Measurements from ENCODE around the gene DCAF15. TPM values are rescaled to one million over a fixed set of nuclear protein-coding genes. Genes with fewer than 3 reads are reported as not detected.

Gene DCAF15
- total RNA-seq, 1 experiment from 2014 or later: 9.3 TPM

DNA sequence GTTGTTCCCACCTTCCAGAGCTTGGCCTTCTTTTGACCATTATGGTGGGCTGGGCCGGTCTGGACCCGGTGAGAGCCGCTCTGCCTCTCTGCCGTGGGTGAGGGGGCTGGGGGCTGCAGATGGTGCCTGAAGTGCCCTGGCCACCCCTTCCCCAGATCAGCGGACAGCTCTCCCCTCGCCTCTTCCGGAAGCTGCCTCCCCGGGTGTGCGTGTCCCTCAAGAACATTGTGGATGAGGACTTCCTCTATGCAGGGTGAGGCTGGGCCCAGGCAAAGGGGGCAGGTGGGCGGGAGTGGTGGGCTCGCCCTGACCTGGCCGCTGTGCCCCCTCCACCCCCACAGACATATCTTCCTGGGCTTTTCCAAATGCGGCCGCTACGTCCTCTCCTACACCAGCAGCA is 1.9 kb downstream of the DCAF15 start:
- no peak for DNase-seq (ENCODE audit: low read depth, low spot score)
- in situ Hi-C loops (cut with HindIII; ENCODE audit: low pct_unique_long_range_greater_than_20kb, low sequenced_read_pairs): no loop called here

DNA sequence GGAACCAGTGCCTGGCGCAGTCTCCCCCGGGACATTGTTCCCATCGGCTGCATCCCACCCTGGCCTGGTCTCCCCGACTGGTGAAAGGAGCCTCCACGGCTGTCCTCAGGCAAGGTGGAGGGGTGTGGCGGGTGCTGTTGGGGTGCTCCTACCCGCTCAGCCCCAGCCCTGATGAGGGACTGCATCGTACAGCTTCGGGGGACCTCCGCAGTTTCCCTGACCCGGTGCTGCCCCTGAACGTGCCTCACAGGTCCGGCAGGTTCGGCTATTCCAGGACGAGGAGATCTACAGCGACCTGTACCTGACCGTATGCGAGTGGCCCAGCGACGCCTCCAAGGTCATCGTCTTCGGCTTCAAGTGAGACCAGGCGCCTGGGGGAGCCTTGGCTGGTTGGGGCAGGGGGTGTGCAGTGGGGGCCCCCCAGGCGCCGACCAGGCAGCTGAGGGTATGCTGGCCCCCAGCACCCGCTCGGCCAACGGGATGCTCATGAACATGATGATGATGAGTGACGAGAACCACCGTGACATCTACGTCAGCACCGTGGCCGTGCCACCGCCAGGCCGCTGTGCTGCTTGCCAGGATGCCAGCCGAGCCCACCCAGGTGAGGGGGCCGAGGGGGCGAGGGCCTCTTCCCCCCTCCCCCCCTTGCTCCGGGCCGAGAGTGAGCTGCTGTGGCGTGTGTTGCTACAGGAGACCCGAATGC is 3.5 kb downstream of the DCAF15 start:
- in situ Hi-C loops (cut with HindIII; ENCODE audit: low pct_unique_long_range_greater_than_20kb, low sequenced_read_pairs): no loop called here

GRCh38 chr19:13956365-13956744 is 4.0 kb downstream of the DCAF15 start:
- in situ Hi-C loops (cut with HindIII; ENCODE audit: low pct_unique_long_range_greater_than_20kb, low sequenced_read_pairs): no loop called here
- DNase-seq (ENCODE audit: low read depth, low spot score): peak; percentile 13

More for the DNA sequence above, 3.5 kb downstream of the DCAF15 start:
- DNase-seq (ENCODE audit: low read depth, low spot score): no peak

DNA sequence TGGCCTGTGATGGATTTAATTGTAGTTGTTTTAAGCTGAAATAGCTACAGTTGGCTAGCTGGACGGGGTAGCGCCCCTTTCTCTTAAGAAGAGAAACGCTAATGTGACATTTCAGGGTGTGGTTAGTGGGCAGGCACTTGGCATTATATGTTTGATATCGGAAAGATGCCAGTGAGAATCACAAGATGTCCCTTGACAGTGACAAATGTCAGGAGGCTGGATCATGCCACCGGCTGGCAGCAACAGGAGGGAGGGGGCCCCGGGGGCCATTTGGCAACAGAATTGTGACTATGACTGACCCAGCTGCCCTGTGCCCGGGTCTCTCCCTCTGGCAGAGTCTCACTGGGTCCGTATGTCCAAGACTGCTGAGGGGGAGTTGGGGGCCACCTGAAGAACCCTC is 4.7 kb downstream of the DCAF15 start:
- no peak for DNase-seq (ENCODE audit: low read depth, low spot score)

DNA sequence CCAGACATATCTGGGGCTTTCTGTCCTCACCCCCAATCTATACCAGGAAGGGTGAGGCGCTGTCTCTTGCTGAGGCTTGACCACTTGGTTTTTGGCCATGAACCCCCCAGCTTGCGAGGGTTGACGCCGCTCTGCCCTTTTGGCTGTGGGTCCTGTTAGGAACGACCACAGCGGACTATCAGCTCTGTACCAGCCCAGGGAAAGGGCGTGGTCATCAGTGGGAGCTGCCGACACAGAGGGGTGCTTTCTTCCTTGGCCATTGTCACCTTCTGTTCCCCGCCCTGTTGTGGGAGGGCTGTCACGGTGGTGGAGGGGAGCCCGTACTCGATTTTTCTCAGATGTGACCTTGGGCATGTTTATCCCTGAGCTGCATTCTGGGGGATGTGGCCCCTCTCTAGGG is 5.7 kb downstream of the DCAF15 start:
- in situ Hi-C loops (cut with HindIII; ENCODE audit: low pct_unique_long_range_greater_than_20kb, low sequenced_read_pairs): no loop called here
- no peak for DNase-seq (ENCODE audit: low read depth, low spot score)

More for the DNA sequence above, 4.7 kb downstream of the DCAF15 start:
- in situ Hi-C loops (cut with HindIII; ENCODE audit: low pct_unique_long_range_greater_than_20kb, low sequenced_read_pairs): no loop called here

GRCh38 chr19:13959141-13959961 is 7.0 kb downstream of the DCAF15 start:
- no peak for DNase-seq (ENCODE audit: low read depth, low spot score)
- in situ Hi-C loops (cut with HindIII; ENCODE audit: low pct_unique_long_range_greater_than_20kb, low sequenced_read_pairs): no loop called here

DNA sequence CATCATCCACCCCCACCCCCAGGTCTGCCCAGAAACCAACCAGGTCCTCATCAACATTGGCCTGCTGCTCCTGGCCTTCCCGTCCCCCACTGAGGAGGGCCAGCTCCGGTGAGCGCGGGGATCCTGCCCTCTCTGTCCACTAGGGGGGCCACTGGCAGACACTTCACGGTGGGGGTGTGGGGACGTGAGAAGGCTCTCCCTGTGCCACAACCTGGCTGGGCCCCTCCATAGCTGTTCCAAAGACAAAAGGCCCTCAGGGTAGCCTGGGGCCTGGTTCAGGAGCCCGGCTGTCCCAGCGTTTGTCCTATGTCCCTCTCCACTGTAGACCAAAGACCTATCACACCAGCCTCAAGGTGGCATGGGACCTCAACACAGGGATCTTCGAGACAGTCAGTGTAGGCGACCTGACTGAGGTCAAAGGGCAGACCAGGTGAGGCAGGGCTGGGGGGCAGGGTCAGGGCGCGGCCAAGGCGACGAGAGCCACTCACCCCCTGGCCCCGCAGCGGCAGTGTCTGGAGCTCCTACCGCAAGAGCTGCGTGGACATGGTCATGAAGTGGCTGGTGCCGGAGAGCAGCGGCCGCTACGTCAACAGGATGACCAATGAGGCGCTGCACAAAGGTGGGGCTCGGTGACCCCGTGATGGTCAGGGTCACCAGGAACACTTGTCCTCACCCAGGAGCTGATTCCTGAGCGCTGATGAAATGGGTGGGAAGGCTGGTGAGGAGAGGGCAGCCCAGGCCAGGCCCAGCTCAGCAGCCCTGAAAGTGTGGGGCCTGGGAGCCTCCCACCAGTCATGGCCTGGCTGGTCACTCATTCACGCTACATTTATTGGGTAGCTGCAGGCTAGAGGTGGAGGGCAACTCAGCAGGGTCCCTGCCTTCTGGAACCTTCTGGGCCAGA is 7.9 kb downstream of the DCAF15 start:
- in situ Hi-C loops (cut with HindIII; ENCODE audit: low pct_unique_long_range_greater_than_20kb, low sequenced_read_pairs): no loop called here
- DNase-seq (ENCODE audit: low read depth, low spot score): peak; percentile 9

GRCh38 chr19:13960863-13961784 is 8.8 kb downstream of the DCAF15 start:
- DNase-seq (ENCODE audit: low read depth, low spot score): no peak
- in situ Hi-C loops (cut with HindIII; ENCODE audit: low pct_unique_long_range_greater_than_20kb, low sequenced_read_pairs): no loop called here

DNA sequence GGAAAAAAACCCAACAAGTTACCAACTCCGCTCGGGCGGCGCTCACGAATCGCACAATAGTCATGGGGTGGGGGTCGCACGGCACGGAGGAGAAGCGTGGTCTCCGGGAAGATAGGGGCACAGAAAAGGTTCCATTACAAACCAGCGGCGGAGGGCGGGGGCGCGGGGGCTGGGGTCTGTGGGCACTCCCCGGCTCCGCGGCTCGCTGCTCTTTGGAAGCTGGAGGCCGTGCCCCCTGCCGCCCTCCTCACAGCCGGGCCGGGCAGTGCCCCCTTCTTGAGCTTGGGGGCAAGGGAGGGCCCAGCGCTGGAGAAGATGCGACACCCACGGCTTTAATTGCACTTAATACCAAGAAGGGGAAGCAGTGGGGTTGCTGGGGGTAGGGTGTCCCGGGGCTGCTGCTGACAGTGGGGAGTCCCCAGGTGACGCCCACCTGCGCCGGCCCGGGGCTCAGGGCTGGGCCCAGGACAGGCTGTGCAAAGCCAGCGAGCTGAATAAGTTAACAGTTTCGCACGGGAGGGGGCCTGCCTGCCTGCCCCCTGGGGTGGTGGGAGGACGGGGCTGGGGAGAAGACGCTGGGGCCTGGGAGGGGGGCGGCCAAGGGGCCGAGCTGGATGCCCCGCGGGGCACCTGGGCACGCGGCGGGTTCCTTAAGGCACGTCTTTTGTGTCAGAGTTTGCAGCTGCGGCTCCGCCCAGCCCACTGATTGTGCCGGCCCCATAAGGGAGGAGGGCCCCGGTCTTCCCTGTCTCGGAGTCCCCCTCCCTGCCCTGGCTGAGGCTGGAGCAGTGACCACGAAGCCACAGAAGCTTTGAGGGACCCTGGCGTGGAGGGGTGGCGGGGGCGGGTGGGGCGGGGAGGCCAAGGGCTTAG is 9.8 kb downstream of the DCAF15 start:
- in situ Hi-C loops (cut with HindIII; ENCODE audit: low pct_unique_long_range_greater_than_20kb, low sequenced_read_pairs): no loop called here
- DNase-seq (ENCODE audit: low read depth, low spot score): no peak

DNA sequence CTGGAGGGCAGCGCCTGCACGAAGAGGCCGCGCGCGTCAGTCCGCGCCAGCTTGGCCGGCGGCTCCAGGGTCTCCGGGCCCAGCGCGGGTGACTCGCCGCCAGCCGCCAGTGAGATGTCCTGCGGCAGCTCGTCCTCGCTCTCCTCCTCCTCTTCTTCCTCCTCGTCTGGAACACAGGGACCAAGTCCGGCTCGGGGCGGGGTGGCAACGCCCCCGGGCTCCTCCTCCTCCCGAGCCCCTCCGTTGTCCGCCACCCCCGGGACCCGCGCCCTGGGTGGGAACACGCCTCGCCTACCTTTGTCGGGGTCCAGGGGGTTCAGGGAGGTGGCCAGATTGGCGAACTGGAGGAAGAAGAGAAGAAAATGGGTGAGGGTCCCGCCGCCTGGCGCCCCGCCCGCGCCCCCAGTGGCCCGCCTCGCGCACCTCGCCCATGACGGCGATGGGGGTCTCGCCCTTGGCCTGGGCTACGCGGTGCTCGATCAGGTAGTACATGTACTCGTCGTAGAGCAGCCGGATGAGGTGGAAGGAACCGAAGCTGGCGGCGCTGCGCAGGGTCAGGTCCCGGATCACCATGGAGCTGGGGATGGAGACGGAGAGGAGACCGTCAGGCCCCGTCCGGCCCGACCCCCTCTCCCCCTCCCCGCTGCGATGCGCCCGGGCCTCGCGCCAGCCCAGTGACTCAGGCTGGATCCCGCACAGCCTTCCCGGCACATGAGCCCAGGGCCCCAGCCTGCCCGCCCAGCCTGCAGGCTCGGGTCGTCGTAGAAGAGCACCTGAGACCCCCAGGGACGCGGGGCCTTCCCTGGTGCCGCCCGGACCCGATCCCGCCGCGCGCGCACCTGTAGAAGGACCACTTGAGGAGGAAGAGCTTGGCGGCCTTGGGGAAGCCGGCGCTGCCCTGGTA is 10.6 kb downstream of the DCAF15 start:
- in situ Hi-C loops (cut with HindIII; ENCODE audit: low pct_unique_long_range_greater_than_20kb, low sequenced_read_pairs): no loop called here
- no peak for DNase-seq (ENCODE audit: low read depth, low spot score)

- in situ Hi-C loops (cut with HindIII; ENCODE audit: low pct_unique_long_range_greater_than_20kb, low sequenced_read_pairs): no loop called here
- no peak for DNase-seq (ENCODE audit: low read depth, low spot score)
Observed at GRCh38 chr19:13963603-13964105, 11.3 kb downstream of the DCAF15 start.

DNA sequence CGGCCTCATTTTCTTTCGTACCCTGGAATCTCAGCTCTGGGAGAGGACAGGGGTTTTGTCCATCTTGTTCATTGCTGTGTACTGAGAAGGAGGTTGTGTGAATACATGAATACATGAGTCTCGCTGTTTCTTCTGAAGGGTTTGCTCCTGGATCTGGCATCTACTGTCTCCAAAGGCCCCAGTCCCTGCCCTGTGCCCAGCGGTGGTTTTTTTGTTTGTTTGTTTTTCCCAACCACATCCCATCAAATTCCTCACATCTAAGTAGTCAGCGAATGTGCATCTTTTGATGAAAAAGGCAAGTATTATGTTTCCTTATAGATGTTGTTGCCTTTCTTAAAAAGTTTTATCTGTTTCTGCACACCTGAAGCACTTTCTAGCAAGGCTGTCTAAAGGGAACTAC is 12.5 kb downstream of the DCAF15 start:
- DNase-seq (ENCODE audit: low read depth, low spot score): no peak
- in situ Hi-C loops (cut with HindIII; ENCODE audit: low pct_unique_long_range_greater_than_20kb, low sequenced_read_pairs): no loop called here

DNA sequence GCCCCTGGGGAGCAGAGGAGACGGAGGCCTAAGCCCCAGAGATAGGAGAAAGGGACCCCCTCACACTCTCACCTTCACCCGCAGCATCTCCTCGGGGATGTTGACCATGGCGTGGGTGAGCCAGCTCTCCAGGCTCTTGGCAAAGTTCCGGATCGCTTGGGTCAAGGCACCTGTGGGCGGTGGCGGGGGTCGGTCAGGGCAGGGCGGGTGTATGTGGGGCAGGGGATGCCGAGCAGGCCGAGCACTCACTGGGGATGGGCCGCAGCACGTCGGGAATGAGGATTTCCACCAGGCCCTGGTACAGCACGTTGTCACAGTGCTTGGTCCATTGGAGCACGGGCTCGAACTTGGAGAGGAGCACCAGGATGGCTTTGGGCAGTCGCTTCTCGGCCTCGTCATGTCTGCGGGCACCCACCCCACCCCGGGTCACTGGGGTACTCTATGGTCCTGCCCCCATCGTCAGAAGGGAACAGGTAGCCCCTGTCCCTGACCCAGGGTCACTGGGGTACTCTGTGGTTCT is 13.1 kb downstream of the DCAF15 start:
- DNase-seq (ENCODE audit: low read depth, low spot score): no peak

DNA sequence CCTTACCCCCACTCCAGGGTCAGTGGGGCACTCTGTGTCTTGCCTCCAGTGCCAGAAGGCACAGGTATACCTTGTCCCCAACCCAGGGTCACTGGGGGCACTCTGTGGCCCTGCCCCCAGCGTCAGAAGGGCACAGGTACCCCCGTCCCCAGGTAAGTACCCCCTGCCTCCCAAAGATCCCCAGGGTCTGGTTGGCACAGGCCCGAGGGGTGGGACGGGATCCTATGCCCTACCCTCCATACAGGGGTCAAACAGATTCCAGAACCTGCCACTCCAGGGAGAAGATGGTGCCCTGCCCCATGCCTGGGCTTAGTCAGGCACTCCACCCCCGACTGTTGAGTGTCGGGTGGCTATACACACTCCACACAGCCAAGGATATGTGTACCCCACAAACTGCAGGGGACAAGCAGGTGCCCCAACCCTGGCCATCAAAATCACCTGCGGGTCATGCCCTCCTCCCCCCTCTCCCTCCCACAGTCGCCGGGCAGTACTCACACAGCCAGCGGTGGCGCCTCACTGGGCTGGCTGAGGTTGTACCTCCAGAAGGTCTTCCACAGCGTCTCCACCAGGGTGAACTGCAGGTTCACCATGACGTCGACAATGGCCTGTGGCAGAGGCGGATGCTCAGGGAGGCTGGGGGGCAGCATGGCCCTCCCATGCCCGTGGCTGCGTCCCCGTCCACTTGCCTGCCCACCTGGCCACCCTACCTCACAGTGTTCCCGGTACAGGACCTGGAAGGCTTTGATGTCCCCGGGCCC is 13.8 kb downstream of the DCAF15 start:
- DNase-seq (ENCODE audit: low read depth, low spot score): no peak
- in situ Hi-C loops (cut with HindIII; ENCODE audit: low pct_unique_long_range_greater_than_20kb, low sequenced_read_pairs): no loop called here

More for the DNA sequence above, 13.1 kb downstream of the DCAF15 start:
- in situ Hi-C loops (cut with HindIII; ENCODE audit: low pct_unique_long_range_greater_than_20kb, low sequenced_read_pairs): no loop called here
